Gastroesophageal sphincter (tissue), 4 donors: Measurements from ENCODE around the gene FAM53B. TPM values are rescaled to one million over a fixed set of nuclear protein-coding genes. Genes with fewer than 3 reads are reported as not detected.

Source experiments
- ATAC-seq: fragments of 150-250 bp; one replicate; pipeline ENCODE4 v1.9.1; 2016; ENCODE audit warnings: mild to moderate bottlenecking, moderate library complexity
- H3K27ac ChIP-seq, 4 donors: fragments of 200-600 bp; sonication (generic) in 3 of 4; 1 replicate in 3 of 4; 2 replicates in 1 of 4; pipeline ENCODE4 v1.5.1; 2016 to 2019
- H3K27me3 ChIP-seq: fragments of 200-600 bp; sonication (generic); one replicate; pipeline ENCODE4 v1.5.1; 2019
- H3K36me3 ChIP-seq, 2 donors: fragments of 200-600 bp; sonication (generic); one replicate each; pipeline ENCODE4 v1.5.1; 2019; ENCODE audit warnings: control low read depth in 1 of 2
- H3K4me1 ChIP-seq, 3 donors: fragments of 200-600 bp; sonication (generic); 1 replicate in 2 of 3; 2 replicates in 1 of 3; pipeline ENCODE4 v1.5.1; 2016 to 2019; ENCODE audit warnings: control low read depth in 2 of 3
- H3K4me3 ChIP-seq, 2 donors: fragments of 200-600 bp; sonication (generic); one replicate each; pipeline ENCODE4 v1.5.1; 2019; ENCODE audit warnings: mild to moderate bottlenecking in 1 of 2, moderate library complexity in 1 of 2
- H3K9me3 ChIP-seq, 3 donors: fragments of 200-600 bp; sonication (generic); one replicate each; pipeline ENCODE4 v1.5.1; 2017 to 2019; ENCODE audit warnings: control low read depth in 2 of 3
- EP300 ChIP-seq: sonication (generic); formaldehyde crosslinking; IDR thresholded peaks from one replicate; pipeline ENCODE4 v1.6.1; 2017; ENCODE audit warnings: antibody characterized with exemption, mild to moderate bottlenecking
- POLR2A ChIP-seq, 2 donors: fragments of 450-650 bp; IDR thresholded peaks; one replicate each; pipeline ENCODE4 v1.6.1; 2017; ENCODE audit warnings: antibody characterized with exemption in 2 of 2, mild to moderate bottlenecking in 2 of 2, moderate library complexity in 1 of 2
- POLR2AphosphoS5 ChIP-seq: sonication (generic); formaldehyde crosslinking; IDR thresholded peaks from one replicate; pipeline ENCODE4 v1.6.1; 2017; ENCODE audit warnings: antibody characterized with exemption
- WGBS, 2 donors: methylation state at CpG; one replicate each; pipeline ENCODE4 v1.1.5; 2018; ENCODE audit warnings: low coverage in 1 of 2; 5-methylcytosine and 5-hydroxymethylcytosine counted together
- total RNA-seq, 4 donors: library from RNA; depleted of rRNA; stranded (reverse); fragments of >200 nt; gene quantifications; one replicate each; pipeline ENCODE4 v1.1.0, GENCODE V29; 2016
- TF ChIP-seq, protein P1 (sequence below), 4 experiments: fragments of 200-600 bp in 2 of 4; fragments of 450-650 bp in 2 of 4; sonication (generic) in 1 of 4; IDR thresholded peaks; one replicate each; pipeline ENCODE4 v1.5.1; 2017 to 2019; ENCODE audit warnings: antibody characterized with exemption in 4 of 4, mild to moderate bottlenecking in 2 of 4, moderate library complexity in 2 of 4

FAM53B gene
- total RNA-seq, 4 donors from 2014 or later, result 24.5 to 33.0 (median 30.2) TPM

DNA sequence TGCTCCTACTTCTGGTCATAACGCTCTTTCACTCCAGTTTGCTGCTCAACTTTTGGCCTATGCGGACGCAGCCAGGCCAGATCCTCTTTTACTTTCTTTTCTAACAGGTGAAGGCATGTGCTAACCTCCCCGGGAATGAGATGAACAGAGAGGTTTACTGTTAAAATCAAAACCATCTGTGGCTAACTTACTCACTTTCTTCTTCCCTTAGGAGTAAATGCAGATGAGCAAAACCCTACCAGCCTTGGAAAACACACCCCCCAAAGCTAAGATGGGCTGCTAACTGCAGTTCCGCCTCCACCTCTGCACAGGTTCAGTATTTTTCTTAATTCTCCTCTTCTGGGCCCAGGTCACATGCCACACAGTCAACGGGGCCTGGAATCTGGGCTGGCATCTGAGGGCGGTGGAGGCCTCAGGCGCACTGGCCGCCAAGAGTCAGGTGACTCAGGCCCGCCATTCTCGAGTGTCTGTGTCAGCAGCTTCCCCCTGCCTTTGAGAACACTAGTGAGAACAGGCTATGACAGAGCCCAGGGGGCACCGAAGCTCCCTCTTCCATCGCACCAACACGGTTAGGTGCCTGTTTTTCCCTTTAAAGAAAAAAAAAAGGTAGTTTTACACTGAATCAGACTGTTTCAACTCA is 11.1 kb downstream of the FAM53B start:
- 56 to 67% methylated on average over 6 to 12 of the region's 14 CpGs for WGBS, 2 donors
- no peaks in the 10 kb centered on the region for H3K36me3 ChIP-seq
- H3K9me3 ChIP-seq, result no peaks in the 10 kb centered on the region
- peak; percentile 61 for ATAC-seq
- TF ChIP-seq POLR2A (IDR thresholded peaks at IDR 0.05), result no peak
- H3K27me3 ChIP-seq, result no peaks in the 10 kb centered on the region
- H3K4me3 ChIP-seq, result no peak overlapping the region
- peaks cover 17 to 98% (median 68%) of the 10 kb centered on the region in 3 donors for H3K4me1 ChIP-seq
- H3K27ac ChIP-seq, result peak overlapping the region; percentile 76 to 93 (median 91)

DNA sequence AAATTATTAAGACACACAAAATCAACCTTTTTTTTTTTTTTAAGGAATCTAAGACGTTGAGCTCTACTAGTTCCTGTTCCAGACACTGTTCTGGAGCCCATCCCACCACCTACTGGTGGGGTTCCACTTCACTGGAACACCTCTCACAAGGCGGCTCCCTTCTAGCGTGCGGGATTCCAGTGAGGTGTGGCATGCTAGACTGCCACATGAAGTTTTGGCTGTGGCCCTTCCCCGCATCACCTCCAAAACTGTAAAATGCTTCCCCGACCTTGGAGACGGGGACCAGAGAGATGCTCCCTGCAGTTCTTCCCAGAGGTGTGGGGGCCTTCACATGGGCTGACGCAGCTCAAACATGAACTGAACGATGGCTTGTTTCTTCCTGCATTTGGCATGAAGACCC is 12.6 kb downstream of the FAM53B start:
- WGBS, 2 donors, result 14 to 94% methylated on average over 1 to 7 of the region's 9 CpGs
- peak overlapping the region in 3 of 4 donors; percentile 90 to 93 (median 92) for H3K27ac ChIP-seq
- H3K36me3 ChIP-seq, result no peaks in the 10 kb centered on the region
- ATAC-seq, result no peak
- H3K4me1 ChIP-seq, result peaks cover 6 to 98% (median 62%) of the 10 kb centered on the region in 3 donors
- H3K9me3 ChIP-seq, result no peaks in the 10 kb centered on the region
- H3K4me3 ChIP-seq, result no peak overlapping the region
- TF ChIP-seq POLR2A (IDR thresholded peaks at IDR 0.05), result no peak
- TF ChIP-seq, protein P1, sequence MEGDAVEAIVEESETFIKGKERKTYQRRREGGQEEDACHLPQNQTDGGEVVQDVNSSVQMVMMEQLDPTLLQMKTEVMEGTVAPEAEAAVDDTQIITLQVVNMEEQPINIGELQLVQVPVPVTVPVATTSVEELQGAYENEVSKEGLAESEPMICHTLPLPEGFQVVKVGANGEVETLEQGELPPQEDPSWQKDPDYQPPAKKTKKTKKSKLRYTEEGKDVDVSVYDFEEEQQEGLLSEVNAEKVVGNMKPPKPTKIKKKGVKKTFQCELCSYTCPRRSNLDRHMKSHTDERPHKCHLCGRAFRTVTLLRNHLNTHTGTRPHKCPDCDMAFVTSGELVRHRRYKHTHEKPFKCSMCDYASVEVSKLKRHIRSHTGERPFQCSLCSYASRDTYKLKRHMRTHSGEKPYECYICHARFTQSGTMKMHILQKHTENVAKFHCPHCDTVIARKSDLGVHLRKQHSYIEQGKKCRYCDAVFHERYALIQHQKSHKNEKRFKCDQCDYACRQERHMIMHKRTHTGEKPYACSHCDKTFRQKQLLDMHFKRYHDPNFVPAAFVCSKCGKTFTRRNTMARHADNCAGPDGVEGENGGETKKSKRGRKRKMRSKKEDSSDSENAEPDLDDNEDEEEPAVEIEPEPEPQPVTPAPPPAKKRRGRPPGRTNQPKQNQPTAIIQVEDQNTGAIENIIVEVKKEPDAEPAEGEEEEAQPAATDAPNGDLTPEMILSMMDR (IDR thresholded peaks at IDR 0.05), result no peak
- no peak for TF ChIP-seq POLR2AphosphoS5
- TF ChIP-seq EP300, result no peak
- H3K27me3 ChIP-seq, result no peaks in the 10 kb centered on the region

DNA sequence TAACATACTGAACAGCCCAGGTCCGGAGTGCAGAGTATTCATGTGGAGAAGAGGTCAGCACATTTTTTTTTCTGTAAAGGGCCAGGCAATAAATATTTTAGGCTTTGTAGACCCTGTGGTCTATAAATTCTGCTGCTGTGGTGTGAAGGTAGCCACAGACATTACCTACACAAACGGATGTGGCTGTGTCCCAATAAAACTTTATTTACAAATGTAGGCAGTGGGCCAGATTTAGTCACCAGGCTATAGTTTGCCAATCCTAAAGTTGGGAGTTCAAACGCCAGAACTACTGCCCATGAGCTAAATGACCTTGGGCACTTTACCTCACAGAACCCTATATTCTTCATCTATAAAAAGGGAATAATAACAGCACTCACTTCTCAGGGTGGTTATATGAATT is 13.4 kb downstream of the FAM53B start:
- H3K4me3 ChIP-seq, result no peak overlapping the region
- TF ChIP-seq POLR2AphosphoS5 (no peak), EP300 (no peak), POLR2A (IDR thresholded peaks at IDR 0.05) (no peak)
- TF ChIP-seq, protein P1 (IDR thresholded peaks at IDR 0.05), result no peak
- H3K27ac ChIP-seq, result peak overlapping the region in 2 of 4 donors; percentile 90 to 93
- ATAC-seq, result no peak
- H3K4me1 ChIP-seq, result peaks cover 4 to 98% (median 54%) of the 10 kb centered on the region in 3 donors
- no peaks in the 10 kb centered on the region for H3K36me3 ChIP-seq
- H3K9me3 ChIP-seq, result no peaks in the 10 kb centered on the region
- no peaks in the 10 kb centered on the region for H3K27me3 ChIP-seq
- 64 to 93% methylated on average over 2 to 3 of the region's 3 CpGs for WGBS, 2 donors

DNA sequence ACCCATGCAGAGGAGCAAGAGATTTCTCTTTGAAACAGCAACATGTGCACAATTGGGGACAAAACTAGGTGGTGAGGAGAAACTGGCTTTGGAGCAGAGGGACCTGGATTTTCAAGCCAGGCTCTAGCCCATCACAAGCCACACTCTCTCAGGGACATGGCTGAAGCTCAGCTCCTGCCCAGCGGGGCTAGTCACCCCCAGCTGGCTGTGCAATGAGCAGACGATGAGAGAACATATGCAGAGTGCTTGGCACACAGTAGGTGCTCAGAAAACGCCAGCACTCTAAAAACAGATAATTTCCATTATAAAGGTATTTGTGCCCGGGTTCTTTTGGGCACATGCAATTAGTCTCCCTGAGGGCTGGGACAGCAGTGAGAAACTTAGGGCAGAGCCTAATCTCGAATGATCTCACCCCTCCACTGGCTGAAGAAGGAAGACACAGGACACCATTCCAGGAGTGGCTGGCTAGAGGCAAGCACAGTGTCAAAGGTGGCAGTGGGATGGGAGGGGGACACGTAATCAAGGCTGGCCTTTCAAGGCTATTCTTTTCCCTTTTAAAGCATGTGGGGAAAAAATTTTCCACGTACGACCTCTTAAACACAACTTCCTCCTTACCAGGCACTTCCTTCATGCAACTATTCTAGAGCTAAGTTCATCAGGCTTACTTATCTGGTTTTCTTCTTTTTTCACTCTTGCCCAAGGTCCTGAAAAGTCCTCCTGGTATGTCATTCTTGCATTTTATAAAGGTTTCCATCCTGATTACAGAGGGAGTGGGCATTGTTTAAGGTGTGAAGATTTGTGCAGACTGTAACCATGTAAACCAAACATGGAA is 15.1 kb downstream of the FAM53B start:
- H3K9me3 ChIP-seq, result no peaks in the 10 kb centered on the region
- H3K4me1 ChIP-seq, result peaks cover 0 to 98% (median 50%) of the 10 kb centered on the region in 3 donors
- H3K27me3 ChIP-seq, result no peaks in the 10 kb centered on the region
- peak overlapping the region in 3 of 4 donors; percentile 59 to 90 (median 69) for H3K27ac ChIP-seq
- H3K36me3 ChIP-seq, result no peaks in the 10 kb centered on the region
- WGBS, 2 donors, result 42 to 56% methylated on average over 7 of the region's 8 CpGs
- ATAC-seq, result peak; percentile 13
- TF ChIP-seq, protein P1 (IDR thresholded peaks at IDR 0.05), result no peak
- no peak for TF ChIP-seq EP300
- TF ChIP-seq POLR2A (IDR thresholded peaks at IDR 0.05), result no peak
- no peak for TF ChIP-seq POLR2AphosphoS5
- H3K4me3 ChIP-seq, result no peak overlapping the region

DNA sequence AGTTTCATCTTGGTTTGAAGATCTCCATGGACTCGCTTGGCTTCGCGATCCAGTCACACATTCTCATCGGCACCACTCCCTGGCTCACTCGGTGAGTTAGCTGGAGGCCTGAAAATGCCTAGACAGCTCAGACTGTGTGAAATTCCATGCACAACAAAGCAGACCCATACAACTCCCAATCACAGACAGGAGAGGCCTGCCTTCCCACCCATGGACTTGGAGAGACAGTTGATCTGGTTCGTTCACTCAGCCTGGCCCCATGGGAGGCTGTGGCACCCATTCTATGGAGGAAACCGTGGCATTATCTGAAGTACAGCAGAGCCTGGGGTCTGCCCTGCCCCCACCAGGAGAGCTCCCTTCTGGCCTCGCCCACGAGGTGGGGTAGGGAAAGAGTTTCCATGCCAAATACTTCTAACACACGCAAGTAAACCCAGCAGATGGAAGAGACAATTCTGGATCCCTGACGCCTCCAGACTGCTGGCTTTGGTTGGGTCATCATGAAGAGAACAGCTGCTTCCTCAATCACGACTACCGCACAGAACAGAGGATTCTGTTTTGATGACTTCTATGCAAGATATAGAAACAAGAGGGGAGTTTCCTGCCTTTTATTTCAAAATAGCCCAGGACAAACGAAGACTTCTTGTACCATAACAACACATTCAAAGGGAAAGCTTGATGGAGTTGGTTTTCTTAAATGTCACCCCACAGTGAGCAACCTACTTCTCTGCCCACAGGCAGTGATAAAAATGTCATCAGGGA is 15.9 kb downstream of the FAM53B start:
- peak; percentile 63 for ATAC-seq
- Histone ChIP-seq H3K27ac (peak overlapping the region in 3 of 4 donors; percentile 59 to 90 (median 72)), H3K4me3 (no peak overlapping the region), H3K36me3 (no peaks in the 10 kb centered on the region), H3K9me3 (no peaks in the 10 kb centered on the region), H3K27me3 (no peaks in the 10 kb centered on the region), H3K4me1 (peaks cover 0 to 98% (median 50%) of the 10 kb centered on the region in 3 donors)
- 31 to 77% methylated on average over 5 to 6 of the region's 14 CpGs for WGBS, 2 donors
- no peak for TF ChIP-seq POLR2AphosphoS5
- no peak for TF ChIP-seq POLR2A (IDR thresholded peaks at IDR 0.05)
- TF ChIP-seq, protein P1 (IDR thresholded peaks at IDR 0.05), result no peak
- TF ChIP-seq EP300, result no peak
